ENCODE measurements around the gene COPE. TPM values are rescaled to one million over a fixed set of nuclear protein-coding genes. Genes with fewer than 3 reads are reported as not detected.

COPE gene
- total RNA-seq, 1 donor from 2014 or later, result 331 TPM

GRCh38 chr19:18933297-18933696 lies 14.1 kb upstream of the COPE start:
- TF ChIP-seq CTCF (IDR thresholded peaks at IDR 0.05; ENCODE audit: insufficient read depth, low read length, severe bottlenecking), result no peak
- no peak overlapping the region for H3K4me3 ChIP-seq (ENCODE audit: low read depth, low read length)
- H3K27me3 ChIP-seq (ENCODE audit: control insufficient read depth, insufficient read depth, low read length), result no peaks in the 10 kb centered on the region
- peaks cover 30% of the 10 kb centered on the region for H3K36me3 ChIP-seq (ENCODE audit: control insufficient read depth, insufficient read depth, low read length)
- FAIRE-seq (no peak), DNase-seq (ENCODE audit: low read depth) (no peak)

- peak; percentile 58 for DNase-seq (ENCODE audit: low read depth)
- FAIRE-seq, result no peak
- Histone ChIP-seq H3K4me3 (ENCODE audit: low read depth, low read length) (no peak overlapping the region), H3K27me3 (ENCODE audit: control insufficient read depth, insufficient read depth, low read length) (no peaks in the 10 kb centered on the region), H3K36me3 (ENCODE audit: control insufficient read depth, insufficient read depth, low read length) (peaks cover 34% of the 10 kb centered on the region)
- no peak for TF ChIP-seq CTCF (IDR thresholded peaks at IDR 0.05; ENCODE audit: insufficient read depth, low read length, severe bottlenecking)
These were observed 13.1 kb upstream of the COPE start for GRCh38 chr19:18932216-18932841.

- Histone ChIP-seq H3K4me3 (ENCODE audit: low read depth, low read length) (no peak overlapping the region), H3K36me3 (ENCODE audit: control insufficient read depth, insufficient read depth, low read length) (peaks cover 34% of the 10 kb centered on the region), H3K27me3 (ENCODE audit: control insufficient read depth, insufficient read depth, low read length) (no peaks in the 10 kb centered on the region)
- TF ChIP-seq CTCF (IDR thresholded peaks at IDR 0.05; ENCODE audit: insufficient read depth, low read length, severe bottlenecking), result no peak
- DNase-seq (ENCODE audit: low read depth), result no peak
- FAIRE-seq, result no peak
These were observed 12.4 kb upstream of the COPE start for GRCh38 chr19:18931316-18932162.

GRCh38 chr19:18929311-18929710 lies 10.1 kb upstream of the COPE start:
- peaks cover 47% of the 10 kb centered on the region for H3K36me3 ChIP-seq (ENCODE audit: control insufficient read depth, insufficient read depth, low read length)
- no peaks in the 10 kb centered on the region for H3K27me3 ChIP-seq (ENCODE audit: control insufficient read depth, insufficient read depth, low read length)
- DNase-seq (ENCODE audit: low read depth) (no peak), FAIRE-seq (no peak)
- no peak overlapping the region for H3K4me3 ChIP-seq (ENCODE audit: low read depth, low read length)
- no peak for TF ChIP-seq CTCF (IDR thresholded peaks at IDR 0.05; ENCODE audit: insufficient read depth, low read length, severe bottlenecking)

GRCh38 chr19:18928018-18928805 lies 9.0 kb upstream of the COPE start:
- TF ChIP-seq CTCF (IDR thresholded peaks at IDR 0.05; ENCODE audit: insufficient read depth, low read length, severe bottlenecking), result no peak
- Histone ChIP-seq H3K36me3 (ENCODE audit: control insufficient read depth, insufficient read depth, low read length) (peaks cover 43% of the 10 kb centered on the region), H3K4me3 (ENCODE audit: low read depth, low read length) (no peak overlapping the region), H3K27me3 (ENCODE audit: control insufficient read depth, insufficient read depth, low read length) (no peaks in the 10 kb centered on the region)
- DNase-seq (ENCODE audit: low read depth), result no peak
- no peak for FAIRE-seq

Data from bronchial epithelial cell (primary cell).